ENCODE measurements around the gene COL27A1. TPM values are rescaled to one million over a fixed set of nuclear protein-coding genes. Genes with fewer than 3 reads are reported as not detected.

Gene COL27A1
- total RNA-seq, 2 donors from 2014 or later: 18.5 to 57.1 TPM

GRCh38 chr9:114259798-114260523 lies 104.6 kb downstream of the COL27A1 start:
- ATAC-seq (ENCODE audit: insufficient number of reproducible peaks, low FRiP score, low read depth) (no peak), DNase-seq (ENCODE audit: low spot score) (no peak)
- TF ChIP-seq CTCF (IDR thresholded peaks at IDR 0.05): no peak
- Histone ChIP-seq H3K27me3 (replicated peaks; ENCODE audit: insufficient read depth) (no peaks in the 10 kb centered on the region), H3K4me1 (ENCODE audit: control insufficient read depth in 1 of 2, low read depth in 2 of 2) (no peaks in the 10 kb centered on the region), H3K9me3 (no peaks in the 10 kb centered on the region), H3K4me3 (no peak overlapping the region), H3K27ac (no peak overlapping the region), H3K36me3 (peaks cover 2% of the 10 kb centered on the region)

GRCh38 chr9:114261026-114261425 lies 105.7 kb downstream of the COL27A1 start:
- no peaks in the 10 kb centered on the region for H3K4me1 ChIP-seq (ENCODE audit: control insufficient read depth in 1 of 2, low read depth in 2 of 2)
- no peak for ATAC-seq (ENCODE audit: insufficient number of reproducible peaks, low FRiP score, low read depth)

GRCh38 chr9:114261987-114262386 lies 106.7 kb downstream of the COL27A1 start:
- no peak overlapping the region for H3K27ac ChIP-seq
- H3K4me1 ChIP-seq (ENCODE audit: control insufficient read depth in 1 of 2, low read depth in 2 of 2): no peaks in the 10 kb centered on the region
- no peak overlapping the region for H3K4me3 ChIP-seq
- TF ChIP-seq CTCF (IDR thresholded peaks at IDR 0.05): no peak
- DNase-seq (ENCODE audit: low spot score) (no peak), ATAC-seq (ENCODE audit: insufficient number of reproducible peaks, low FRiP score, low read depth) (no peak)
- H3K9me3 ChIP-seq: no peaks in the 10 kb centered on the region
- peaks cover 11% of the 10 kb centered on the region for H3K36me3 ChIP-seq
- H3K27me3 ChIP-seq (replicated peaks; ENCODE audit: insufficient read depth): no peaks in the 10 kb centered on the region

More at GRCh38 chr9:114261026-114261425, 105.7 kb downstream of the COL27A1 start:
- H3K9me3 ChIP-seq: no peaks in the 10 kb centered on the region
- H3K27me3 ChIP-seq (replicated peaks; ENCODE audit: insufficient read depth): no peaks in the 10 kb centered on the region
- no peak for TF ChIP-seq CTCF (IDR thresholded peaks at IDR 0.05)
- H3K4me3 ChIP-seq: no peak overlapping the region
- peaks cover 6% of the 10 kb centered on the region for H3K36me3 ChIP-seq
- H3K27ac ChIP-seq: no peak overlapping the region
- DNase-seq (ENCODE audit: low spot score): no peak

- peak; percentile 24 for TF ChIP-seq CTCF (IDR thresholded peaks at IDR 0.05)
- Histone ChIP-seq H3K4me3 (no peak overlapping the region), H3K9me3 (no peaks in the 10 kb centered on the region), H3K27me3 (replicated peaks; ENCODE audit: insufficient read depth) (no peaks in the 10 kb centered on the region), H3K36me3 (peaks cover 9% of the 10 kb centered on the region), H3K27ac (no peak overlapping the region), H3K4me1 (ENCODE audit: control insufficient read depth in 1 of 2, low read depth in 2 of 2) (no peaks in the 10 kb centered on the region)
- no peak for ATAC-seq (ENCODE audit: insufficient number of reproducible peaks, low FRiP score, low read depth)
- DNase-seq (ENCODE audit: low spot score): no peak
Observed at GRCh38 chr9:114263853-114264510, 108.6 kb downstream of the COL27A1 start.

- H3K36me3 ChIP-seq: peaks cover 9% of the 10 kb centered on the region
- no peaks in the 10 kb centered on the region for H3K4me1 ChIP-seq (ENCODE audit: control insufficient read depth in 1 of 2, low read depth in 2 of 2)
- no peak for TF ChIP-seq CTCF (IDR thresholded peaks at IDR 0.05)
- no peaks in the 10 kb centered on the region for H3K27me3 ChIP-seq (replicated peaks; ENCODE audit: insufficient read depth)
- no peak for DNase-seq (ENCODE audit: low spot score)
- no peak for ATAC-seq (ENCODE audit: insufficient number of reproducible peaks, low FRiP score, low read depth)
- H3K4me3 ChIP-seq: no peak overlapping the region
- H3K9me3 ChIP-seq: no peaks in the 10 kb centered on the region
- H3K27ac ChIP-seq: no peak overlapping the region
Observed at GRCh38 chr9:114264806-114265550, 109.6 kb downstream of the COL27A1 start.
